ENCODE data around the gene ADIRF. TPM values are rescaled to one million over a fixed set of nuclear protein-coding genes. Genes with fewer than 3 reads are reported as not detected.

Gene ADIRF
- polyA plus RNA-seq, 3 donors, result 135 to 2,071 (median 1,031) TPM

- 28 to 38% (median 36%) methylated on average over 21 to 22 of the region's 22 CpGs for WGBS, 3 donors
These were observed 10.0 kb upstream of the ADIRF start, which contains the start of gene SNCG for GRCh38 chr10:86958116-86958900. Gene SNCG (plus strand): TSS chr10:86958599. CDS start chr10:86958698, 99 bp downstream.

GRCh38 chr10:86958901-86959736, 9.2 kb upstream of the ADIRF start:
- H3K27ac ChIP-seq (ENCODE audit: low read depth, low read length), result no peak overlapping the region
- 33 to 66% (median 48%) methylated on average over 15 to 16 of the region's 16 CpGs for WGBS, 3 donors

More at GRCh38 chr10:86958116-86958900, 10.0 kb upstream of the ADIRF start, which contains the start of gene SNCG:
- H3K27ac ChIP-seq (ENCODE audit: low read depth, low read length), result no peak within 1 kb of the TSS

- no peak overlapping the region for H3K27ac ChIP-seq (ENCODE audit: low read depth, low read length)
- WGBS, 3 donors, result 81 to 92% (median 81%) methylated on average over 2 of the region's 2 CpGs
These were observed 8.6 kb upstream of the ADIRF start for GRCh38 chr10:86959737-86960002.

GRCh38 chr10:86960003-86960862, 8.0 kb upstream of the ADIRF start:
- 70 to 74% (median 71%) methylated on average over 36 to 37 of the region's 37 CpGs for WGBS, 3 donors

GRCh38 chr10:86960863-86961434, 7.3 kb upstream of the ADIRF start:
- no peak overlapping the region for H3K27ac ChIP-seq (ENCODE audit: low read depth, low read length)
- 60 to 84% (median 78%) methylated on average over 9 of the region's 9 CpGs for WGBS, 3 donors

More at GRCh38 chr10:86960003-86960862, 8.0 kb upstream of the ADIRF start:
- H3K27ac ChIP-seq (ENCODE audit: low read depth, low read length), result no peak overlapping the region

- 88 to 91% (median 90%) methylated on average over 12 of the region's 12 CpGs for WGBS, 3 donors
- H3K27ac ChIP-seq (ENCODE audit: low read depth, low read length), result no peak overlapping the region
These were observed 6.7 kb upstream of the ADIRF start for GRCh38 chr10:86961481-86962091.

- WGBS, 3 donors, result 82 to 83% (median 82%) methylated on average over 7 of the region's 7 CpGs
- H3K27ac ChIP-seq (ENCODE audit: low read depth, low read length), result no peak overlapping the region
These were observed 5.9 kb upstream of the ADIRF start for GRCh38 chr10:86962136-86962980.

- 92 to 95% (median 94%) methylated on average over 7 of the region's 7 CpGs for WGBS, 3 donors
- no peak overlapping the region for H3K27ac ChIP-seq (ENCODE audit: low read depth, low read length)
These were observed 5.3 kb upstream of the ADIRF start for GRCh38 chr10:86962981-86963310.

GRCh38 chr10:86963341-86963919, 4.9 kb upstream of the ADIRF start:
- H3K27ac ChIP-seq (ENCODE audit: low read depth, low read length), result no peak overlapping the region
- 92 to 95% (median 93%) methylated on average over 12 of the region's 12 CpGs for WGBS, 3 donors

- no peak overlapping the region for H3K27ac ChIP-seq (ENCODE audit: low read depth, low read length)
- 78 to 85% (median 79%) methylated on average over 13 of the region's 13 CpGs for WGBS, 3 donors
These were observed 4.0 kb upstream of the ADIRF start for GRCh38 chr10:86964061-86964846.

GRCh38 chr10:86964847-86965190, 3.5 kb upstream of the ADIRF start:
- 84 to 92% (median 87%) methylated on average over 2 of the region's 2 CpGs for WGBS, 3 donors
- no peak overlapping the region for H3K27ac ChIP-seq (ENCODE audit: low read depth, low read length)

- no peak overlapping the region for H3K27ac ChIP-seq (ENCODE audit: low read depth, low read length)
- WGBS, 3 donors, result 43 to 70% (median 44%) methylated on average over 11 of the region's 11 CpGs
These were observed 2.2 kb upstream of the ADIRF start for GRCh38 chr10:86965986-86966654.

- 65 to 89% (median 70%) methylated on average over 7 of the region's 7 CpGs for WGBS, 3 donors
- H3K27ac ChIP-seq (ENCODE audit: low read depth, low read length), result no peak overlapping the region
These were observed 771 bp upstream of the ADIRF start for GRCh38 chr10:86967481-86967941.

GRCh38 chr10:86968994-86969355, 693 bp downstream of the ADIRF start:
- H3K27ac ChIP-seq (ENCODE audit: low read depth, low read length), result no peak overlapping the region
- WGBS, 3 donors, result 35 to 63% (median 45%) methylated on average over 9 of the region's 9 CpGs

- 37 to 60% (median 47%) methylated on average over 8 of the region's 8 CpGs for WGBS, 3 donors
- H3K27ac ChIP-seq (ENCODE audit: low read depth, low read length), result no peak overlapping the region
These were observed 1.2 kb downstream of the ADIRF start for GRCh38 chr10:86969421-86970041.

Data from adipose tissue (tissue), 3 donors.